ENCODE data around the gene USP14.
"Not testable (repeated sequence)": the region's sequence is repeated elsewhere in the genome, so short reads cannot be mapped to it uniquely, and the experiment has no call there.

GRCh38 chr18:142624-143296, 15.6 kb upstream of the USP14 start:
- not testable (repeated sequence) for TF ChIP-seq EZH2 (IDR thresholded peaks at IDR 0.05; ENCODE audit: insufficient read depth, poor library complexity, severe bottlenecking); EZH2phosphoT487 (IDR thresholded peaks at IDR 0.05; ENCODE audit: insufficient read depth, low read depth)

Data from GM23248 (cell line).